Measurements from ENCODE around the gene RHOF.

RHOF gene

DNA sequence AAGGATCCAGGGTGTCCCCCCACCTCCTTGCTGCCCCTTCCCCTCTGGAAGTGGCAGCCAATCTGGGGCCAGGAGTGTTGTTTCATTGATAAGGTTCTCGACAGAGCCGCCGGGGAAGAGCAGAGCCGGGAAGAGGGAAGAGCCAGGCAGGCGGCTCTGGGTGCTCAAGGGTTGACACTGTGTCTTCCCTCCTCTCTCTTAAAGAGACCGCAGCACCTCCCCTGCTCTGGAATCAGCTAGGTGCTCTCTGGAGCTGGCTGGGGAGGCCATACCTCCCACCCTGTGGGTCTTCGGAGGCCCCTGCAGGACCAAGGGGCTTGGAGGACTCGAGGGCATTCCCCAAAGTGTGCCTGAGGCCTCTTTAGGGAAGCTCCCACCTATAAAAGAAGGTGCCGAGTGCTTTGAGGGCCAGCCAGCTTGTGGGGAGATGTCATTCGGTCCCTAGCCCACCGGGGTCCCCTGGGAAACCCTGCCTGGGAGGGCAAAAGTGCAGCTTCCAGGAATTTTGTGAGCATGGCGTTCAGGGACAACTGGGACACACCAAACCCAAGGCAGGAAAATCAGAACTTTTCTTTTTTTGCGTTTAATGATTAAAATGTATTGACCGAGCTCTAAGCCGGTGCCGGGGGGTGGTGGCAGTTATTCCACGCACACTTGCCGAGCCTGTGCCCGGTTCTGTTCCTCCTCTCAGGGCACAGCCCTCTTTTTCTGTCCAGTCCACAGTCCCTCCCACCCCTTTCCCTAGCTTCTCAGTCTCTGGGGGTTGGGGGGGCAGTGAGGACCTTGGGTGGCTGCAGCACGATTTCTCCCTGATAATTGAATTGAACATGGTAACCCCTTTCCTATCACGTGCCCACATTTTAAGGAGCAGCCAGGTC, 13.3 kb upstream of the RHOF start:
- ChIA-PET POLR2A (ENCODE audit: low non-redundant PET) (interaction anchor here (1.0 kb wide), 1 partner anchor 13 kb away, joined by 5 read pairs; no protein-coding TSS in a partner anchor), CTCF (interaction anchor here (0.8 to 9.2 kb wide), 2 partner anchors 11 to 31 kb away, joined by 3 to 212 read pairs; partner anchors contain the start of gene RHOF)
- TF ChIP-seq, protein P1, sequence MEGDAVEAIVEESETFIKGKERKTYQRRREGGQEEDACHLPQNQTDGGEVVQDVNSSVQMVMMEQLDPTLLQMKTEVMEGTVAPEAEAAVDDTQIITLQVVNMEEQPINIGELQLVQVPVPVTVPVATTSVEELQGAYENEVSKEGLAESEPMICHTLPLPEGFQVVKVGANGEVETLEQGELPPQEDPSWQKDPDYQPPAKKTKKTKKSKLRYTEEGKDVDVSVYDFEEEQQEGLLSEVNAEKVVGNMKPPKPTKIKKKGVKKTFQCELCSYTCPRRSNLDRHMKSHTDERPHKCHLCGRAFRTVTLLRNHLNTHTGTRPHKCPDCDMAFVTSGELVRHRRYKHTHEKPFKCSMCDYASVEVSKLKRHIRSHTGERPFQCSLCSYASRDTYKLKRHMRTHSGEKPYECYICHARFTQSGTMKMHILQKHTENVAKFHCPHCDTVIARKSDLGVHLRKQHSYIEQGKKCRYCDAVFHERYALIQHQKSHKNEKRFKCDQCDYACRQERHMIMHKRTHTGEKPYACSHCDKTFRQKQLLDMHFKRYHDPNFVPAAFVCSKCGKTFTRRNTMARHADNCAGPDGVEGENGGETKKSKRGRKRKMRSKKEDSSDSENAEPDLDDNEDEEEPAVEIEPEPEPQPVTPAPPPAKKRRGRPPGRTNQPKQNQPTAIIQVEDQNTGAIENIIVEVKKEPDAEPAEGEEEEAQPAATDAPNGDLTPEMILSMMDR (conservative IDR thresholded peaks at IDR 0.05; ENCODE audit: low read depth), result no peak
- H3K27ac ChIP-seq, result peak overlapping the region; percentile 99
- no peak for DNase-seq (ENCODE audit: low spot score)

DNA sequence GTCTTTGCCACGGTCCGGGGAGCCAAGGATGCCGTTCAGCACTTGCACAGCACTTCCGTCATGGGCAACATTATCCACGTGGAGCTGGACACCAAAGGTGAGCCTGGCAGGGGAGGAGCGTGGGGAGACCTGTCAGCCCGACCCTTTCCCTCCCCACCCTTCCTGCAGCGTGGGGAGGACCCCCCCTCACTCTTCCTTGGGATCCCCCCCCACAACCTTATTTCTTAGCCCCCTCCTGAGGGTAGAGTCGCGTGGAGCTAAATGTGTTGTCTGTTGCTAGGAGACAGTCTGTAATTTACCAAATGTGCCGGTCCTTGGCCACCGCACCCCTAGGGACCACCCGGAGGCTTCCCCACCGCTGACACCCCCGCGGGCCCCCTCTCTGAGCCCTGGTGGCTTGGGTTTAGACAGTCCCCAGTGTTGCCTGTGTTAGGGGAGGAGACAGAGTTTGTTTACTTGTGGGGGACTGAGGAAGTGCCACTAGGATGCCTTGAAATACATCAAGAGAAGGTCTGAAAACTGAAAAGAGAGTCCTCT, 12.6 kb upstream of the RHOF start:
- TF ChIP-seq, protein P1 (conservative IDR thresholded peaks at IDR 0.05; ENCODE audit: low read depth), result no peak
- H3K27ac ChIP-seq, result peak overlapping the region; percentile 99
- ChIA-PET CTCF (interaction anchor here (0.8 to 9.2 kb wide), 2 partner anchors 10 to 32 kb away, joined by 3 to 212 read pairs; partner anchors contain the start of gene RHOF), POLR2A (ENCODE audit: low non-redundant PET) (interaction anchor here (1.0 kb wide), 1 partner anchor 12 kb away, joined by 5 read pairs; no protein-coding TSS in a partner anchor)
- no peak for DNase-seq (ENCODE audit: low spot score)

DNA sequence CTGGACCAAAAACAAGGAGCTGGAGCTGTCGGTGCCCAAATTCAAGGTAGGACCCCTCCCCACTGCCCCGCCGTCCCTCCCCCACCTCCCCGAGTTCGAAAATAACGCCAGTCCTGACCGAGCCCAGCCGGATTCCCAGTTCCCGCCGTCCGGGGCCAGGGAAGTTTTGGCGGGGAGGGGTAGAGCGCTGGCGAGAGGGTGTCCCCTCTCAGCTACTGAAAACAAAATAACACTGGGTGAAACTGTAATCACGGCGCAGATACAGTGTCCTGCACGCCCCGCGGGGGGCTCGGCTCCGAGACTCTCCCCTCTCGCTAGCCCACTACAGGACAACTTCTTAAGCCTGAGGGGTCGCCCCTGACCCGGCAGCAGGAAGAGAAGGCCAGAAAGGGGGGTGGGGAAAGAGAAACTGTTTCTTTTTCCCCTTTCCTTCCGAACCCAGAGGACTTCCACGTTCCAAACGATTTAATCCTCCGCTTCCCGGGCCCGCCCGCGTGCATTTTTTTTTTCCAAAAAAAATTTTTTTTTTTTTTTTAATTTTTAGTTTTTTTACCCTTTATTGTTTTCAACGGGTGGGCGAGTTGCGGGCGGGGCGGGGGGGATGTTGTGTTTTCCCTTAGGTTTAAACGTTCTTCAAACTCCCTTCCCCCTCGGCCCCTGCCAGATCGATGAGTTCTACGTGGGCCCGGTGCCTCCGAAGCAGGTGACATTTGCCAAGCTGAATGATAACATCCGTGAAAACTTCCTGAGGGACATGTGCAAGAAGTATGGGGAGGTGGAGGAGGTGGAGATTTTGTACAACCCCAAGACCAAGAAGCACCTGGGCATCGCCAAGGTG, 11.9 kb upstream of the RHOF start:
- POLR2A ChIA-PET (ENCODE audit: low non-redundant PET), result interaction anchor here (1.0 kb wide), 1 partner anchor 11 kb away, joined by 5 read pairs; no protein-coding TSS in a partner anchor
- CTCF ChIA-PET, result interaction anchor here (0.7 to 9.2 kb wide), 3 partner anchors 9 to 88 kb away, joined by 3 to 212 read pairs (median 3); partner anchors contain the start of gene RHOF
- peak overlapping the region; percentile 99 for H3K27ac ChIP-seq
- no peak for DNase-seq (ENCODE audit: low spot score)
- TF ChIP-seq, protein P1 (conservative IDR thresholded peaks at IDR 0.05; ENCODE audit: low read depth), result no peak

DNA sequence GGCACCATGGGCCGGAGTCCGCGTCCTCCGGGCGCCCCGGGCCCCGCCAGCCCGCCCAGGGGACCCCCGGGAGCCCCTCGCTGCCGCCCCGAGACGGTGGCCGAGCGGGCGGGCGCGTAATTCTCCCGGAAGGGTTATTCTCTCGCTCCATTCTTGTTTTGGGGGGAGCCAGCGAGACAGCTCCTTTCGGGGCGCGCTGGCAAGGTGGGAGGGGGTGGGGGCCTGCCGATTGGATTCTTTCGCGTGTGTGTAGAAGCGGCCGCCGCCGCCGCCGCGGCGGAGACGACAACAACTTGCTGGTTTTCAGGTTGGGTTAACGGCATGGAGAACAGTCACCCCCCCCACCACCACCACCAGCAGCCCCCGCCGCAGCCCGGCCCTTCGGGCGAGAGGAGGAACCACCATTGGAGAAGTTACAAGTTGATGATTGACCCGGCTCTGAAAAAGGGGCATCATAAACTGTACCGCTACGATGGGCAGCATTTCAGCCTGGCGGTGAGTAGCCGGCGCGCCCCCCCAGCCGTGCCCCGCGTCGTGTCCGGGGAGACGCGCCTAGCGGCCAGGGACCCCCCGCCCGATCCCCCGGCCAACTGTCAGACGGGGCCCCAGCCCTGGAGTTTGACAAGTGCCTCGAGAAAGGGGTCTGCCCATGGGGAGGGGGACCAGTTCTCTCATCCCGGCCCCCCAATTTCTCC, 11.1 kb upstream of the RHOF start:
- no peak for DNase-seq (ENCODE audit: low spot score)
- TF ChIP-seq, protein P1 (conservative IDR thresholded peaks at IDR 0.05; ENCODE audit: low read depth), result no peak
- ChIA-PET CTCF (interaction anchor here (0.7 to 9.2 kb wide), 4 partner anchors 9 to 89 kb away, joined by 3 to 212 read pairs (median 12); partner anchors contain the start of gene RHOF), POLR2A (ENCODE audit: low non-redundant PET) (interaction anchor here (0.7 to 1.0 kb wide), 2 partner anchors 10 to 48 kb away, joined by 3 read pairs; no protein-coding TSS in a partner anchor)
- peak overlapping the region; percentile 99 for H3K27ac ChIP-seq

DNA sequence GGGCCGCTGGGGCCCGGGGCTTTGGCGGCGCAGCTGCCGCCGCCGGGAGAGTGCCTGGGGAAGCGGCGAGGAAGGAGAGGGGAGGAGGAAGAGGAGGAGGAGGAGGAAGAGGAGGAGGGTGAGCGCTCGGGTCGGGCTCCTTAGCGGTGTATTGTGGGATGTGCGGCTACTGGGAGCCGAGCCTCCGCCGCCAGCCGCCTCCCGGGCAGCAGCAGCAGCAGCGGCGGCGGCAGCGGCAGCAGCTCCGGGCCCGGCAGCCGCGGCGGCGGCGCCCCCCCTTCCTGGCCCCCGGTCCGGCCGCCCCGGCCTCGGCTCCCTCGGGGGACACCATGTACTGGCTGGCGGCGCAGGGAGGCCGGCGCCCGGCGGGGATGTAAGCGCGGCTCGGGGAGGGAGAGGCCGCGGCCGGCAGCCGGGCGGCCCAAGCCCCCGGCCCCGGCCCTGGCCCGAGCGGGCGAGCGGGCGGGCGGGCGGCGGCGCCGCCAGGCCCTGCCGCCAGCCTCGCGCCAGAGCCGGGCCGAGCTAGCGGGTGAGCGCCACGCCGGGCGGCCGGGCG, 10.5 kb upstream of the RHOF start, which contains the start of gene SETD1B:
SETD1B (plus strand) TSS at position 149 of the 556 bp plus-strand sequence. CDS start 729 bp downstream, outside the sequence.
- H3K27ac ChIP-seq, result peak within 1 kb of the TSS; percentile 99
- ChIA-PET POLR2A (ENCODE audit: low non-redundant PET) (interaction anchor here (0.7 to 1.0 kb wide), 2 partner anchors 10 to 48 kb away, joined by 3 read pairs; no protein-coding TSS in a partner anchor), CTCF (interaction anchor here (0.7 to 3.9 kb wide), 3 partner anchors 8 to 22 kb away, joined by 3 to 22 read pairs (median 17); partner anchors contain the start of gene RHOF)
- TF ChIP-seq, protein P1 (conservative IDR thresholded peaks at IDR 0.05; ENCODE audit: low read depth), result no peak
- no peak for DNase-seq (ENCODE audit: low spot score)

All from RWPE1 (cell line).